ENCODE measurements around the gene GLB1L.

GLB1L gene

GRCh38 chr2:219219784-219220532 is 25.3 kb downstream of the GLB1L start:
- DNase-seq, result no peak

GRCh38 chr2:219218732-219219701 is 26.2 kb downstream of the GLB1L start, which contains the start of gene ABCB6:
TSS of gene ABCB6 (minus strand) at chr2:219218958. CDS start at chr2:219218673, 285 bp downstream.
- DNase-seq, result peak; percentile 77

DNA sequence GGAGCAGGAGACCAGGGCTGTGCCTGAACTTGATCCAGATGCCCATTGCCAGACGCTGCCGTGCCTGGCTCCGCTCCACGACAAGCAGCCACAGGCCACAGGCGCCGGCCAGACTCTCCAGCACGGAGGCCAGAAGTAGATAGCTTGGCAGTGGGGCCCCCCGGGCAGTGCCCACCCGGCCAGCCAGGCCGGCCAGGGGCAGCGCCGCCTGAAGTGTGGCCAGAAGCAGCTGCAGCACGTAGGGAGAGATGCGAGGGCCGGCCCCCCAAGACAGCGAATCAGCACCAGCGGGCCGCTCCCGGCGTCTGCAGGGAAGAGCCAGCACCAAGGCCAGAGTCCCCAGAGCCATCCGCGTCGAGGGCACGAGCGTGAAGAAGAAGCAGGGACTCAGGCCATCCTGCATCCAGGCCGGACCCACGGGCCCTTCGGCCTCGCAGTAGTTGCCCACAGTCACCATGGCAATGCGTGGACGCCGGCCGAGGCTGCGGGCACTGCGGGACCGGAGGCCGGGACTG is 27.0 kb downstream of the GLB1L start:
- DNase-seq, result peak; percentile 41

- no peak for DNase-seq
Observed at GRCh38 chr2:219216535-219216915, 28.7 kb downstream of the GLB1L start.

GRCh38 chr2:219215871-219216534 is 29.2 kb downstream of the GLB1L start:
- DNase-seq, result no peak

GRCh38 chr2:219214786-219215185 is 30.5 kb downstream of the GLB1L start:
- DNase-seq, result no peak

- DNase-seq, result no peak
Observed at GRCh38 chr2:219214141-219214540, 31.1 kb downstream of the GLB1L start.

GRCh38 chr2:219213486-219214071 is 31.7 kb downstream of the GLB1L start:
- no peak for DNase-seq

GRCh38 chr2:219213026-219213415 is 32.2 kb downstream of the GLB1L start:
- DNase-seq, result no peak

DNA sequence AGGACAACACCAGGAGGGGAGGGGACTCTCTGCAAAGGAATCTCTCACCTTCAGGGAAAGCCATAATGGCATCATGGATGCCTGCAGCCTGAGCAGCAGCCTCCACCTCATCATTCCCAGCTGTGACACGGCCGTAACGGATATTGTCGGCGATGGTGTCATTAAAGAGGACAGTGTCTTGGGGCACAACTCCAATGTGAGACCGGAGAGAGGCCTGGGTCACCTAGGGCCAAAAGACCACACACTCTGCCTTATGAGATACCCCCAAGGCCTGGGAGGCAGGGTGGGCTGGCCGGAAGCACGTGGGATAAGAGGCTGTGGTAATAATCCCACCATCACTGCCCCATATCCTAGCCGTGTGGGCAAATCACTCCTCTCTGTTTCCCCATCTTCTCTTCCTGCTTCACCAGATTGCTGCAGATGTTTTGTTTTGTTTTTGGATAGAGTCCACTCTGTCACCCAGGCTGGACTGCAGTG is 34.3 kb downstream of the GLB1L start:
- DNase-seq, result no peak

DNA sequence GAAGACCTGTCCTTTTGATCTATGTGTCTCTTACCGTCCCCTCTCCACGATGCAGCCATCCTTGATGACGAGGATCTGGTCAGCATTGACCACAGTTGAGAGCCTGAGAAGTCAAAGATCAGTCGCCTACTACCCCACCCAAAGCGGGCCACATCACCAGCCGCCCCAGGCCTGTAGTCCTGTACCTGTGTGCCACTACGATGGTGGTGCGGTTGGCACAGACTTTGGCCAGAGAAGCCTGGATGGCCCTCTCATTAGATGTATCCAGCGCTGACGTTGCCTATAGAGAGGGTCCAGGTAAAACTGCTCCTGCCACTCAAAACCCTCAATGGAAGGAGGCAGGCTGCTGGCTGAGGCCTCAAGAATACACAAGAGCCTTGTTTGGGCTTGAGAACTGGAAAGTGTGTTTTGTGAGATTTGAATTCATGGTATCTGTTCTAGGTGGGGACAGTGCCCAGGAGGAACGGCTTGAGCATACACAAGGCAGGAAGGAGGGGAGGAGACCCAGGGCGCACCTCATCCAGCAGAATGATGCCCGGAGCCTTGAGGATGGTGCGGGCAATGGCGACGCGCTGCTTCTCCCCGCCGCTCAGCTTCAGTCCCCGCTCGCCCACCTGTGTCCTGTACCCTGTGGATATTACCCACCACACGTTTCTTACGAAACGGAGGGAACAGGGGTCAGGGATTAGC is 34.9 kb downstream of the GLB1L start:
- DNase-seq, result no peak

DNA sequence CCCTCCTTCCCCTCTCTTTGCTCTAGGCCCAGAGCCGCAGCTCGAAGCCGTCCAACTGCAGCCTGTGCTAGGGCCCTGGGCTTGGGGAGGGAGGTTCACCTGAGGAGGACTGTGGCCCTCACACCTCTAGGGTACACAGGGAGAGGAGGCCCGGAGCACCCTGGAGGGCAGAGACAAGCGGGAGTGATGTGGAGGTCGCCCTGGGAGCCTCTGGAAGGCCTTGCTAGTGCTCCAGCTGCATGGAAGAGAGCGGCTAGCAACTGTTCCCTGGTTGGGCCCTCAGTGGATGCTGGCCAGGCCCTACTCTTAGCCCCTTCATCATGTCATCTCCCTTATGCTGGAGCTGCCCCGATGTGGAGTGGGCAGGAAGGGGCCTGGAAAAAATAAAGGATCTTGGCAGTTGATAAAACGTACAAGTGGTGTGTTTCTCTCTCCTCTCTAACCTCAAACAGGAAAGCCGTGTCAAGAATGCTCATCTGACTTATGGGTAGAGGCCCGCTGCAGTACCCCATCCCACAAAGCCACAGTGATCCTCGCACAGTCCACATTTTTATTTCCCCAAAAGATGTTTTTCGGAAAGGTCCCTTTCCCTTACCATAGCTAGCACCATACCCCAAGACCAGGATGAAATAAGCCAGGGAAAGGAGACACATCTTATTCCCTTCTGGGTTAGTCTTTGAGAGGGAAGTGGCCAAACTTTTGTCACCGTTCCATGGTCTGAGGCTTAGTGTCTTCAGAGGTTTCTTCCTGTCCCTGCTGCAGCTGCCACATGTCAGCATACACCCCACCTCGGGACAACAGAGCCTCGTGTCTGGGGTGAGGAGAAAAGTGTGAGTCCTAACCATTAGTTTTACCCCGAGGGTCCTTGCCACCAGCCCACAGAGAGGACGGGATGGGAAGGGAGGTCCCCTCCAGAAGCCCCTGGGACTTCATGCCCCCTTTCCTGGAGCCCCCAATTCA is 35.7 kb downstream of the GLB1L start:
- no peak for DNase-seq

GRCh38 chr2:219207884-219208740 is 37.1 kb downstream of the GLB1L start:
- DNase-seq, result no peak

DNA sequence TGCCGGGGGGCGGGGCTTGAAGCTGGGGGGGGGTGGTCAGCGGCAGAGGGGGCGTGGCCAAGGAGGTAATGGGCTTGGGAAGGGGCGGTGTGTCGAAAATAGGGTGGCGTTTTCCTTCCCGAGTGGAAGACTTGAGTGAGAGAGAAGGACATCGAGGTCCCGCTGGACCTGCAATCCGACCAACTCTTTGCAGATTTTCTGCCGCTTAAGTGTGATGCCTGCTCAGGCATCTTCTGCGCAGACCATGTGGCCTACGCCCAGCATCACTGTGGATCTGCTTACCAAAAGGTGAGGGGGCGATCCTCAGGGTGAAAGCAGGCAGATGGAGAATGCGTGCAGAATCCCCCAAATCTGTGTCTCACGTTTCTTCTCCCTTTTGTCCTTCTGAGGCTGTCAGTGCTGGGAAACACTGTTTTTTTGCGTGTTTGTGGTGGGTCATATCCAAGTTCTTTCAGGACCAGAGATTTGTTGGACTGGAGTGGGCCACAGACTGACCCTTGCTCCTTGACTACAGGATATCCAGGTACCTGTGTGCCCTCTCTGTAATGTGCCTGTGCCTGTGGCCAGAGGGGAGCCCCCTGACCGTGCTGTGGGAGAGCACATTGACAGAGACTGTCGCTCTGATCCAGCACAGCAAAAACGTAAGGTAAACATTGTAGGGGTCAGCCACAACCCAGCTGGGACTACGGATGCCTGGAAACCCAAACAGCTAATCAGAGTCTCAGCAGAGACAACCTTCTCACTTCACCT is 37.9 kb downstream of the GLB1L start:
- DNase-seq, result no peak

- peak; percentile 83 for DNase-seq
Observed at GRCh38 chr2:219206328-219207133, 38.7 kb downstream of the GLB1L start, which contains the start of gene ZFAND2B. TSS of gene ZFAND2B (plus strand) at chr2:219206782. CDS start at chr2:219206988, 206 bp downstream.

- no peak for DNase-seq
Observed at GRCh38 chr2:219205981-219206327, 39.3 kb downstream of the GLB1L start.

GRCh38 chr2:219205165-219205538 is 40.1 kb downstream of the GLB1L start:
- DNase-seq, result no peak

Measured in SHP77 treated with DMSO at 0.1 percent for 48 hours (cell line).